Neuronal stem cell (in vitro differentiated cells): ENCODE data around the gene MACIR.

Source experiments
- DNase-seq: peaks from one replicate; pipeline ENCODE4 v3.0.0-alpha.2; 2013; ENCODE audit warnings: low spot score
- H2AFZ ChIP-seq: one replicate; pipeline ENCODE4 v1.6.1; 2013; ENCODE audit warnings: mild to moderate bottlenecking, low read length, inconsistent platforms
- H2AK5ac ChIP-seq: 2 replicates; pipeline ENCODE4 v1.6.1; 2013; ENCODE audit warnings: low read depth, mild to moderate bottlenecking, inconsistent platforms, low read length, moderate library complexity, mixed read lengths
- H2BK120ac ChIP-seq: 2 replicates; pipeline ENCODE4 v1.6.1; 2013; ENCODE audit warnings: low read depth, mild to moderate bottlenecking, inconsistent platforms, low read length, moderate library complexity, mixed read lengths
- H2BK12ac ChIP-seq: one replicate; pipeline ENCODE4 v1.6.1; 2013; ENCODE audit warnings: low read length, inconsistent platforms
- H2BK15ac ChIP-seq: 2 replicates; pipeline ENCODE4 v1.6.1; 2013; ENCODE audit warnings: mild to moderate bottlenecking, low read length, inconsistent platforms, mixed read lengths
- H2BK5ac ChIP-seq: one replicate; pipeline ENCODE4 v1.6.1; 2013; ENCODE audit warnings: inconsistent platforms, mild to moderate bottlenecking, low read length, moderate library complexity
- H3K14ac ChIP-seq: one replicate; pipeline ENCODE4 v1.6.1; 2013; ENCODE audit warnings: low read length, inconsistent platforms
- H3K18ac ChIP-seq: 2 replicates; pipeline ENCODE4 v1.6.1; 2013; ENCODE audit warnings: low read length, inconsistent platforms
- H3K23ac ChIP-seq: 2 replicates; pipeline ENCODE4 v1.6.1; 2013; ENCODE audit warnings: low read depth, mild to moderate bottlenecking, mixed read lengths, low read length, inconsistent platforms; ENCODE audit not compliant: poor library complexity
- H3K27ac ChIP-seq: replicated peaks from 3 replicates; pipeline ENCODE4 v1.5.1; 2013; ENCODE audit warnings: low read length, inconsistent platforms
- H3K27me3 ChIP-seq, 3 experiments: 2 replicates each; pipeline ENCODE4 v1.6.1; 2013; ENCODE audit warnings: low read length in 3 of 3, mild to moderate bottlenecking in 2 of 3, inconsistent platforms in 1 of 3, low read depth in 1 of 3, mixed read lengths in 1 of 3, moderate library complexity in 1 of 3; ENCODE audit not compliant: control insufficient read depth in 3 of 3, insufficient read depth in 3 of 3
- H3K36me3 ChIP-seq, 2 donors: replicated peaks in 1 of 2; 2 replicates each; pipeline ENCODE4 v1.6.1; 2013; ENCODE audit warnings: low read length in 2 of 2; ENCODE audit not compliant: control insufficient read depth in 2 of 2, insufficient read depth in 2 of 2
- H3K4ac ChIP-seq: 2 replicates; pipeline ENCODE4 v1.6.1; 2013; ENCODE audit warnings: inconsistent platforms, mild to moderate bottlenecking, low read length, moderate library complexity
- H3K4me1 ChIP-seq, 2 donors: 1 replicate in 1 of 2; 2 replicates in 1 of 2; pipeline ENCODE4 v1.6.1; 2013; ENCODE audit warnings: low read length in 2 of 2, low read depth in 1 of 2; ENCODE audit not compliant: control insufficient read depth in 2 of 2, insufficient read depth in 1 of 2
- H3K4me2 ChIP-seq: one replicate; pipeline ENCODE4 v1.6.1; 2013; ENCODE audit warnings: mild to moderate bottlenecking, low read length, inconsistent platforms; ENCODE audit not compliant: insufficient read depth, poor library complexity, severe bottlenecking
- H3K4me3 ChIP-seq, 2 donors: 2 replicates each; pipeline ENCODE4 v1.5.1; 2013; ENCODE audit warnings: low read length in 2 of 2, mild to moderate bottlenecking in 2 of 2, inconsistent platforms in 1 of 2, moderate library complexity in 1 of 2
- H3K79me1 ChIP-seq: one replicate; pipeline ENCODE4 v1.6.1; 2013; ENCODE audit warnings: low read depth, mild to moderate bottlenecking, inconsistent platforms, low read length, moderate library complexity
- H3K9ac ChIP-seq: one replicate; pipeline ENCODE4 v1.6.1; 2013; ENCODE audit warnings: mild to moderate bottlenecking, low read depth, low read length, inconsistent platforms; ENCODE audit not compliant: poor library complexity
- H3K9me3 ChIP-seq, 2 donors: replicated peaks in 1 of 2; 2 replicates each; pipeline versions ENCODE3 to v1.6.1; 2013; ENCODE audit warnings: low read length in 2 of 2, mild to moderate bottlenecking in 2 of 2, inconsistent platforms in 1 of 2, low read depth in 1 of 2, mixed read lengths in 1 of 2, moderate library complexity in 1 of 2; ENCODE audit not compliant: control insufficient read depth in 2 of 2, insufficient read depth in 1 of 2
- H4K8ac ChIP-seq: one replicate; pipeline ENCODE4 v1.6.1; 2013; ENCODE audit warnings: low read depth, mild to moderate bottlenecking, inconsistent platforms, low read length, moderate library complexity
- H4K91ac ChIP-seq: one replicate; pipeline ENCODE4 v1.6.1; 2013; ENCODE audit warnings: low read length, low read depth, mild to moderate bottlenecking, inconsistent platforms; ENCODE audit not compliant: poor library complexity
- WGBS, 2 donors: extraction: QIAGEN DNeasy Blood & Tissue Kit; methylation state at CpG; one replicate each; pipeline ENCODE4 v1.1.7; 2013; ENCODE audit warnings: missing lambda C conversion rate in 2 of 2, mixed read lengths in 1 of 2; ENCODE audit not compliant: insufficient read length in 2 of 2, insufficient replicate concordance in 1 of 2; ENCODE audit errors: extremely low coverage in 2 of 2; 5-methylcytosine and 5-hydroxymethylcytosine counted together

Gene MACIR

GRCh38 chr5:103216137-103216536 lies 42.4 kb upstream of the MACIR start:
- no peak overlapping the region for H3K4me3 ChIP-seq
- DNase-seq = no peak
- H3K4me1 ChIP-seq = no peaks in the 10 kb centered on the region

GRCh38 chr5:103216697-103217096 lies 41.9 kb upstream of the MACIR start:
- Histone ChIP-seq H3K79me1 (no peaks in the 10 kb centered on the region), H2BK12ac (no peak overlapping the region), H2AFZ (no peak overlapping the region), H3K18ac (no peak overlapping the region), H4K91ac (no peak overlapping the region), H3K23ac (no peak overlapping the region), H3K9me3 (no peaks in the 10 kb centered on the region), H3K4me1 (no peaks in the 10 kb centered on the region), H2BK120ac (no peak overlapping the region), H3K36me3 (no peaks in the 10 kb centered on the region), H3K14ac (no peak overlapping the region), H3K27ac (no peak overlapping the region), H2BK5ac (no peak overlapping the region), H4K8ac (no peak overlapping the region), H3K9ac (no peak overlapping the region), H3K27me3 (no peaks in the 10 kb centered on the region), H3K4ac (no peak overlapping the region), H2BK15ac (no peak overlapping the region), H2AK5ac (no peak overlapping the region), H3K4me2 (no peak overlapping the region), H3K4me3 (no peak overlapping the region)
- no CpG with 5 or more reads among the region's 2 CpGs for WGBS, 2 donors
- DNase-seq = no peak

More at GRCh38 chr5:103216137-103216536, 42.4 kb upstream of the MACIR start:
- Histone ChIP-seq H2BK120ac (no peak overlapping the region), H3K9ac (no peak overlapping the region), H3K4ac (no peak overlapping the region), H4K91ac (no peak overlapping the region), H3K18ac (no peak overlapping the region), H3K14ac (no peak overlapping the region), H2AFZ (no peak overlapping the region), H3K27ac (no peak overlapping the region), H2BK12ac (no peak overlapping the region), H2BK5ac (no peak overlapping the region), H3K36me3 (no peaks in the 10 kb centered on the region), H3K9me3 (no peaks in the 10 kb centered on the region), H3K4me2 (no peak overlapping the region), H2BK15ac (no peak overlapping the region), H2AK5ac (no peak overlapping the region), H3K79me1 (no peaks in the 10 kb centered on the region), H4K8ac (no peak overlapping the region), H3K23ac (no peak overlapping the region), H3K27me3 (no peaks in the 10 kb centered on the region)
- WGBS, 2 donors = no CpG with 5 or more reads among the region's 2 CpGs

GRCh38 chr5:103217101-103217500 lies 41.5 kb upstream of the MACIR start:
- Histone ChIP-seq H3K27ac (no peak overlapping the region), H3K18ac (no peak overlapping the region)
- no peak for DNase-seq

GRCh38 chr5:103218164-103218563 lies 40.4 kb upstream of the MACIR start:
- Histone ChIP-seq H3K27me3 (no peaks in the 10 kb centered on the region), H3K4me1 (peaks cover 0 to 2% of the 10 kb centered on the region in 2 donors), H2AFZ (no peak overlapping the region), H4K91ac (no peak overlapping the region), H3K9me3 (no peaks in the 10 kb centered on the region), H2BK12ac (no peak overlapping the region), H2AK5ac (no peak overlapping the region), H3K9ac (no peak overlapping the region), H3K36me3 (no peaks in the 10 kb centered on the region), H3K4me3 (no peak overlapping the region), H3K18ac (no peak overlapping the region), H3K23ac (no peak overlapping the region), H3K27ac (no peak overlapping the region), H3K4ac (no peak overlapping the region), H4K8ac (no peak overlapping the region), H3K4me2 (no peak overlapping the region), H3K14ac (no peak overlapping the region), H2BK5ac (no peak overlapping the region), H3K79me1 (no peaks in the 10 kb centered on the region), H2BK120ac (no peak overlapping the region), H2BK15ac (no peak overlapping the region)
- no peak for DNase-seq
- no CpG with 5 or more reads among the region's 5 CpGs for WGBS, 2 donors

More at GRCh38 chr5:103217101-103217500, 41.5 kb upstream of the MACIR start:
- H3K79me1 ChIP-seq = no peaks in the 10 kb centered on the region
- H2AFZ ChIP-seq = no peak overlapping the region
- no peaks in the 10 kb centered on the region for H3K9me3 ChIP-seq
- no peak overlapping the region for H4K91ac ChIP-seq
- no peak overlapping the region for H2BK120ac ChIP-seq
- no peak overlapping the region for H4K8ac ChIP-seq
- H3K9ac ChIP-seq = no peak overlapping the region
- no peak overlapping the region for H3K14ac ChIP-seq
- H3K4ac ChIP-seq = no peak overlapping the region
- H2BK12ac ChIP-seq = no peak overlapping the region
- H3K27me3 ChIP-seq = no peaks in the 10 kb centered on the region
- H2BK15ac ChIP-seq = no peak overlapping the region
- H3K4me2 ChIP-seq = no peak overlapping the region
- no peaks in the 10 kb centered on the region for H3K4me1 ChIP-seq
- no peak overlapping the region for H3K23ac ChIP-seq
- H3K4me3 ChIP-seq = no peak overlapping the region
- H2BK5ac ChIP-seq = no peak overlapping the region
- H2AK5ac ChIP-seq = no peak overlapping the region
- H3K36me3 ChIP-seq = no peaks in the 10 kb centered on the region
